ENCODE measurements around the gene CNEP1R1.

The CNEP1R1 gene

GRCh38 chr16:50038756-50039529 lies 13.9 kb downstream of the CNEP1R1 start:
- in situ Hi-C loops (cut with MboI; ENCODE audit: low pct_unique_long_range_greater_than_20kb, low sequenced_read_pairs, unreplicated experiment) = no loop called here

GRCh38 chr16:50040018-50040417 lies 15.0 kb downstream of the CNEP1R1 start:
- in situ Hi-C loops (cut with MboI; ENCODE audit: low pct_unique_long_range_greater_than_20kb, low sequenced_read_pairs, unreplicated experiment) = no loop called here
- TF ChIP-seq, protein P1, sequence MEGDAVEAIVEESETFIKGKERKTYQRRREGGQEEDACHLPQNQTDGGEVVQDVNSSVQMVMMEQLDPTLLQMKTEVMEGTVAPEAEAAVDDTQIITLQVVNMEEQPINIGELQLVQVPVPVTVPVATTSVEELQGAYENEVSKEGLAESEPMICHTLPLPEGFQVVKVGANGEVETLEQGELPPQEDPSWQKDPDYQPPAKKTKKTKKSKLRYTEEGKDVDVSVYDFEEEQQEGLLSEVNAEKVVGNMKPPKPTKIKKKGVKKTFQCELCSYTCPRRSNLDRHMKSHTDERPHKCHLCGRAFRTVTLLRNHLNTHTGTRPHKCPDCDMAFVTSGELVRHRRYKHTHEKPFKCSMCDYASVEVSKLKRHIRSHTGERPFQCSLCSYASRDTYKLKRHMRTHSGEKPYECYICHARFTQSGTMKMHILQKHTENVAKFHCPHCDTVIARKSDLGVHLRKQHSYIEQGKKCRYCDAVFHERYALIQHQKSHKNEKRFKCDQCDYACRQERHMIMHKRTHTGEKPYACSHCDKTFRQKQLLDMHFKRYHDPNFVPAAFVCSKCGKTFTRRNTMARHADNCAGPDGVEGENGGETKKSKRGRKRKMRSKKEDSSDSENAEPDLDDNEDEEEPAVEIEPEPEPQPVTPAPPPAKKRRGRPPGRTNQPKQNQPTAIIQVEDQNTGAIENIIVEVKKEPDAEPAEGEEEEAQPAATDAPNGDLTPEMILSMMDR (IDR thresholded peaks at IDR 0.05; ENCODE audit: extremely low read depth, insufficient read depth, missing control alignments) = no peak
- no peak for DNase-seq (ENCODE audit: low spot score)

More at GRCh38 chr16:50038756-50039529, 13.9 kb downstream of the CNEP1R1 start:
- DNase-seq (ENCODE audit: low spot score) = no peak
- TF ChIP-seq, protein P1 (IDR thresholded peaks at IDR 0.05; ENCODE audit: extremely low read depth, insufficient read depth, missing control alignments) = no peak

GRCh38 chr16:50040710-50041109 lies 15.7 kb downstream of the CNEP1R1 start:
- in situ Hi-C loops (cut with MboI; ENCODE audit: low pct_unique_long_range_greater_than_20kb, low sequenced_read_pairs, unreplicated experiment) = no loop called here
- no peak for DNase-seq (ENCODE audit: low spot score)
- TF ChIP-seq, protein P1 (IDR thresholded peaks at IDR 0.05; ENCODE audit: extremely low read depth, insufficient read depth, missing control alignments) = no peak

GRCh38 chr16:50043358-50043757 lies 18.3 kb downstream of the CNEP1R1 start:
- DNase-seq (ENCODE audit: low spot score) = no peak

DNA sequence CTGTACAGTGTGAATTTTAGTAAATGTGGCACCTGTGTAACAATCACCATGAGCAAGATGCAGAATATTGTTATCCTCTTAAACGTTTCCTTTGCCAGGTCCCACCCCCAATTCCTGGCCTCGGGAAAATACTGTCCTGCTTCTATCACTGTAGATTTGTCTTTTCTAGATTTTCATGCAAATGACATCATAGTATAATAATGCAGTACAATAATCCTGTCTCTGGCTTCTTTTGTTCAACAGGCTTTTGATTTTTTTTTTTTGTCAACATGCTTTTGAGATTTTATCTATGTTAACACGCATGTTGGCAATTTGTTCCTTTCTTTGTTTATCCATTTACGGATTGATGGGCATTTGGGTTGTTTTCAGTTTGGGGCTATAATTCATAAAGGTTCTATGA lies 20.4 kb downstream of the CNEP1R1 start:
- TF ChIP-seq, protein P1 (IDR thresholded peaks at IDR 0.05; ENCODE audit: extremely low read depth, insufficient read depth, missing control alignments) = no peak
- in situ Hi-C loops (cut with MboI; ENCODE audit: low pct_unique_long_range_greater_than_20kb, low sequenced_read_pairs, unreplicated experiment) = no loop called here
- DNase-seq (ENCODE audit: low spot score) = no peak

More at GRCh38 chr16:50043358-50043757, 18.3 kb downstream of the CNEP1R1 start:
- TF ChIP-seq, protein P1 (IDR thresholded peaks at IDR 0.05; ENCODE audit: extremely low read depth, insufficient read depth, missing control alignments) = no peak
- in situ Hi-C loops (cut with MboI; ENCODE audit: low pct_unique_long_range_greater_than_20kb, low sequenced_read_pairs, unreplicated experiment) = no loop called here

DNA sequence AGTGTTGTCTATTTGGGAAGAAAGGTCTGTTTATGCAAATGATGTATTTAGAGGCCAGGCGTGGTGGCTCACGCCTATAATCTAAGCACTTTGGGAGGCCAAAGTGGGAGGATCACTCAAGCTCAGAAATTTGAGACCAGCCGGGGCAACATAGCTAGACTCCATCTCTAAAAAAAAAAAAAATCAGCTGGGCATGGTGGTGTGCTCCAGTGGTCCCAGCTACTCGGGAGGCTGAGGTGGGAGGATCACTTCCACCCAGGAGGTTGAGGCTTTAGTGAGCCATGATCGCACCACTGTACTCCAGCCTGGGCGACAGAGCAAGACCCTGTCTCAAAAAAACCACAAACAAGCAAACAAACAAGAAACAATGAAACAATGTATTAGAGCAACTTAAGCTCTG lies 21.8 kb downstream of the CNEP1R1 start:
- in situ Hi-C loops (cut with MboI; ENCODE audit: low pct_unique_long_range_greater_than_20kb, low sequenced_read_pairs, unreplicated experiment) = no loop called here

More for the DNA sequence above, 21.8 kb downstream of the CNEP1R1 start:
- TF ChIP-seq, protein P1 (IDR thresholded peaks at IDR 0.05; ENCODE audit: extremely low read depth, insufficient read depth, missing control alignments) = no peak
- no peak for DNase-seq (ENCODE audit: low spot score)

Data from GM13977 (cell line).